OCI-LY3 (cell line): Measurements from ENCODE around the gene MARK3.

ENCODE experiments used
- H2AFZ ChIP-seq: fragments of 200-600, 300-600 bp; shearing (Covaris generic); 2 replicates; pipeline ENCODE4 v1.6.0; 2014; ENCODE audit warnings: antibody characterized with exemption, low read depth, low read length
- H3K27ac ChIP-seq: fragments of 200-600, 300-600 bp; sonication (generic); 2 replicates; pipeline ENCODE4 v1.5.1; 2014; ENCODE audit warnings: mild to moderate bottlenecking, low read length, moderate library complexity, mixed read lengths
- H3K27me3 ChIP-seq: fragments of 200-600, 300-600 bp; sonication (generic); 2 replicates; pipeline ENCODE4 v1.6.1; 2014; ENCODE audit warnings: low read depth, low read length, mixed read lengths
- H3K36me3 ChIP-seq: fragments of 200-600, 300-600 bp; sonication (generic); replicated peaks from 2 replicates; pipeline ENCODE3; 2014; ENCODE audit warnings: low read depth, low read length, mixed read lengths
- H3K4me1 ChIP-seq: fragments of 300-600, 200-600 bp; sonication (generic); 2 replicates; pipeline ENCODE4 v1.6.1; 2014; ENCODE audit warnings: low read length, mixed read lengths
- H3K4me2 ChIP-seq: fragments of 200-600, 300-600 bp; sonication (generic); 2 replicates; pipeline ENCODE4 v1.6.1; 2014; ENCODE audit warnings: low read length, mixed read lengths
- H3K4me3 ChIP-seq: fragments of 300-600, 200-600 bp; sonication (generic); 2 replicates; pipeline ENCODE4 v1.5.1; 2014; ENCODE audit warnings: antibody characterized with exemption, mild to moderate bottlenecking, low read length, moderate library complexity
- H3K79me2 ChIP-seq: fragments of 300-600, 200-600 bp; shearing (Covaris generic); 2 replicates; pipeline ENCODE4 v1.6.1; 2014; ENCODE audit warnings: mild to moderate bottlenecking, low read length, mixed read lengths
- H3K9ac ChIP-seq: fragments of 300-600, 200-600 bp; shearing (Covaris generic); 2 replicates; pipeline ENCODE4 v1.6.0; 2014; ENCODE audit warnings: mild to moderate bottlenecking, low read length, moderate library complexity
- H3K9me3 ChIP-seq: fragments of 200-600, 300-600 bp; shearing (Covaris generic); 2 replicates; pipeline ENCODE4 v1.6.1; 2014; ENCODE audit warnings: low read length, mixed read lengths; ENCODE audit not compliant: insufficient read depth
- H4K20me1 ChIP-seq: fragments of 200-600, 300-600 bp; sonication (generic); 2 replicates; pipeline ENCODE4 v1.6.1; 2016; ENCODE audit warnings: low read length, mixed read lengths; ENCODE audit not compliant: insufficient read depth
- CTCF ChIP-seq: fragments of 200-600, 300-600 bp; sonication (generic); IDR thresholded peaks from 2 replicates; pipeline ENCODE4 v1.5.1; 2014; ENCODE audit warnings: antibody characterized with exemption, low read length, low read depth
- EZH2phosphoT487 ChIP-seq: fragments of 200-600 bp; shearing (Covaris generic); IDR thresholded peaks from 2 replicates; pipeline ENCODE4 v1.6.1; 2018; ENCODE audit warnings: antibody characterized with exemption, mixed run types, low read depth

MARK3 gene

GRCh38 chr14:103374121-103374520 is 11.1 kb upstream of the MARK3 start:
- Histone ChIP-seq H3K4me2 (no peak overlapping the region), H3K9ac (no peak overlapping the region), H3K36me3 (no peaks in the 10 kb centered on the region), H2AFZ (no peak overlapping the region), H3K9me3 (no peaks in the 10 kb centered on the region), H3K4me1 (no peaks in the 10 kb centered on the region), H3K79me2 (no peaks in the 10 kb centered on the region), H3K4me3 (no peak overlapping the region), H3K27ac (no peak overlapping the region), H4K20me1 (no peaks in the 10 kb centered on the region), H3K27me3 (no peaks in the 10 kb centered on the region; the same call in 1 of the 2 replicates)
- TF ChIP-seq CTCF (no peak), EZH2phosphoT487 (no peak)

GRCh38 chr14:103377522-103378037 is 7.6 kb upstream of the MARK3 start:
- Histone ChIP-seq H3K4me2 (no peak overlapping the region), H3K27ac (no peak overlapping the region), H3K4me1 (no peaks in the 10 kb centered on the region), H3K4me3 (no peak overlapping the region), H3K9ac (no peak overlapping the region), H3K27me3 (peaks cover 12% of the 10 kb centered on the region), H3K36me3 (no peaks in the 10 kb centered on the region), H4K20me1 (no peaks in the 10 kb centered on the region), H2AFZ (no peak overlapping the region), H3K79me2 (no peaks in the 10 kb centered on the region), H3K9me3 (no peaks in the 10 kb centered on the region)
- TF ChIP-seq EZH2phosphoT487 (no peak), CTCF (no peak)

GRCh38 chr14:103378038-103378854 is 7.0 kb upstream of the MARK3 start:
- no peak for TF ChIP-seq CTCF
- TF ChIP-seq EZH2phosphoT487 = no peak
- Histone ChIP-seq H4K20me1 (no peaks in the 10 kb centered on the region), H3K4me1 (no peaks in the 10 kb centered on the region), H3K4me2 (no peak overlapping the region), H3K9me3 (no peaks in the 10 kb centered on the region), H2AFZ (no peak overlapping the region), H3K79me2 (no peaks in the 10 kb centered on the region), H3K27me3 (peaks cover 12% of the 10 kb centered on the region), H3K27ac (no peak overlapping the region), H3K9ac (no peak overlapping the region), H3K4me3 (no peak overlapping the region), H3K36me3 (no peaks in the 10 kb centered on the region)

- no peaks in the 10 kb centered on the region for H3K36me3 ChIP-seq
- H3K79me2 ChIP-seq = peaks cover 6% of the 10 kb centered on the region
- peaks cover 5% of the 10 kb centered on the region for H3K4me1 ChIP-seq
- peaks cover 12% of the 10 kb centered on the region for H3K27me3 ChIP-seq
- H4K20me1 ChIP-seq = peaks cover under 1% of the 10 kb centered on the region; the same call in 1 of the 2 replicates
- no peak overlapping the region for H3K4me3 ChIP-seq
- no peak overlapping the region for H2AFZ ChIP-seq
- H3K4me2 ChIP-seq = no peak overlapping the region
- no peak overlapping the region for H3K27ac ChIP-seq
- no peaks in the 10 kb centered on the region for H3K9me3 ChIP-seq
- no peak for TF ChIP-seq CTCF
- no peak for TF ChIP-seq EZH2phosphoT487
- no peak overlapping the region for H3K9ac ChIP-seq
Observed at GRCh38 chr14:103380719-103381377, 4.4 kb upstream of the MARK3 start.
